Endodermal cell (in vitro differentiated cells): ENCODE results near the gene IRF2BP2. TPM values are rescaled to one million over a fixed set of nuclear protein-coding genes. Genes with fewer than 3 reads are reported as not detected.

ENCODE experiments used
- DNase-seq: peaks from one replicate; pipeline ENCODE4 v3.0.0-alpha.2; 2017
- H3K27ac ChIP-seq: 2 replicates; pipeline ENCODE4 v1.5.1; 2013; ENCODE audit warnings: mild to moderate bottlenecking, low read depth, low read length, moderate library complexity
- H3K27me3 ChIP-seq: 2 replicates; pipeline ENCODE4 v1.6.1; 2013; ENCODE audit warnings: mild to moderate bottlenecking, low read length, moderate library complexity; ENCODE audit not compliant: insufficient read depth, control insufficient read depth, poor library complexity, severe bottlenecking
- H3K36me3 ChIP-seq: 2 replicates; pipeline ENCODE4 v1.7.0; 2013; ENCODE audit warnings: mild to moderate bottlenecking, low read length, moderate library complexity; ENCODE audit not compliant: control insufficient read depth, insufficient read depth
- H3K4me1 ChIP-seq: one replicate; pipeline ENCODE4 v1.7.0; 2013; ENCODE audit warnings: low read length; ENCODE audit not compliant: control insufficient read depth, insufficient read depth
- H3K4me3 ChIP-seq: 2 replicates; pipeline ENCODE4 v1.5.1; 2013; ENCODE audit warnings: mild to moderate bottlenecking, low read length, moderate library complexity
- H3K9ac ChIP-seq: 2 replicates; pipeline ENCODE4 v1.6.1; 2013; ENCODE audit warnings: mild to moderate bottlenecking, low read length, moderate library complexity; ENCODE audit not compliant: poor library complexity, severe bottlenecking; ENCODE audit errors: extremely low read depth
- H3K9me3 ChIP-seq: 2 replicates; pipeline ENCODE4 v1.6.1; 2013; ENCODE audit warnings: mild to moderate bottlenecking, low read length, moderate library complexity; ENCODE audit not compliant: control insufficient read depth
- H3K27ac Mint-ChIP-seq: 2 replicates; pipeline ENCODE4 v1.8.0; 2020; ENCODE audit warnings: mixed read lengths
- H3K27me3 Mint-ChIP-seq: 2 replicates; pipeline ENCODE4 v1.8.0; 2021; ENCODE audit warnings: mild to moderate bottlenecking, mixed read lengths; ENCODE audit not compliant: insufficient read depth
- H3K36me3 Mint-ChIP-seq: 2 replicates; pipeline ENCODE4 v1.8.0; 2020; ENCODE audit warnings: low read depth, mixed read lengths
- H3K4me1 Mint-ChIP-seq: 2 replicates; pipeline ENCODE4 v1.8.0; 2020; ENCODE audit warnings: mixed read lengths
- H3K4me3 Mint-ChIP-seq: 2 replicates; pipeline ENCODE4 v1.8.0; 2020; ENCODE audit warnings: mild to moderate bottlenecking, moderate library complexity, mixed read lengths
- H3K9me3 Mint-ChIP-seq: 2 replicates; pipeline ENCODE4 v1.8.0; 2020; ENCODE audit warnings: mild to moderate bottlenecking, mixed read lengths
- WGBS, 2 experiments: methylation state at CpG; one replicate each; pipeline versions ENCODE4 v1.1.5 to v1.1.7; 2013; ENCODE audit warnings: missing lambda C conversion rate in 2 of 2, mixed read lengths in 1 of 2; ENCODE audit not compliant: insufficient coverage in 1 of 2, insufficient read length in 1 of 2; 5-methylcytosine and 5-hydroxymethylcytosine counted together
- total RNA-seq, 2 donors: library from RNA; stranded (reverse); fragmentation: NEBNext Ultra II Directional in 1 of 2; extraction: Animal tissue kit (Norgen Biotek cat#: 25700) in 1 of 2; gene quantifications; 2 replicates in 1 of 2; 3 replicates in 1 of 2; pipeline ENCODE4 v1.2.1, GENCODE V29; 2021
- TF ChIP-seq, protein P1 (sequence below): fragments of 200-600 bp; sonication (generic); conservative IDR thresholded peaks from 2 replicates; pipeline ENCODE4 v1.5.0; 2021; ENCODE audit warnings: antibody characterized with exemption, mild to moderate bottlenecking

Gene IRF2BP2
- total RNA-seq, 2 donors from 2014 or later, result 41.6 to 45.7 TPM

DNA sequence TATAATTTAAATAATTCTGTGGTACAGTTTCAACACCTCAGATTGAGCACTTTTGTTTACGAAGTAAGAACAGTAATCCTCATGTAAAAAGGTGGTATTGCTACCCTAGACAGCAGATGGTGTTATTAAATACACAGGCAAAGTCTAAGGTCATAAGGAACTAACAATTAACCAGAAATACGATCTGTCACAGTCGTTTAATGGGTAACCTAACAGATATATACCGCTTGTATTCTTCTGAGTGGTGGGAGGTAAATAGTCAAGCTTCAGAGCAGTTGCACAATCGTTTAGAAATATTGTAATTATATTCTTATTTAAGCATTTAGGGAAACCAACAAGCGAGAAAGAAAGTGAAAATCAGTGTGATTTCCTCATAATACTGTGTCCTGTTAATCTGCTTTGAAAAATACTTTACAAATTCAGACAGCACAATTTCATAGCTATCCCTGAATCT, 9.8 kb upstream of the IRF2BP2 start:
- H3K4me1 Mint-ChIP-seq, result peaks cover 27% of the 10 kb centered on the region
- 91% methylated on average over 6 of the region's 6 CpGs; no CpG with 5 or more reads in 1 of the 2 experiments for WGBS, 2 experiments
- H3K9ac ChIP-seq, result no peak overlapping the region
- no peaks in the 10 kb centered on the region for H3K9me3 ChIP-seq
- no peak overlapping the region for H3K4me3 ChIP-seq
- H3K36me3 Mint-ChIP-seq, result no peaks in the 10 kb centered on the region
- H3K9me3 Mint-ChIP-seq, result no peaks in the 10 kb centered on the region
- peak overlapping the region; percentile 19 for H3K27ac ChIP-seq
- TF ChIP-seq, protein P1, sequence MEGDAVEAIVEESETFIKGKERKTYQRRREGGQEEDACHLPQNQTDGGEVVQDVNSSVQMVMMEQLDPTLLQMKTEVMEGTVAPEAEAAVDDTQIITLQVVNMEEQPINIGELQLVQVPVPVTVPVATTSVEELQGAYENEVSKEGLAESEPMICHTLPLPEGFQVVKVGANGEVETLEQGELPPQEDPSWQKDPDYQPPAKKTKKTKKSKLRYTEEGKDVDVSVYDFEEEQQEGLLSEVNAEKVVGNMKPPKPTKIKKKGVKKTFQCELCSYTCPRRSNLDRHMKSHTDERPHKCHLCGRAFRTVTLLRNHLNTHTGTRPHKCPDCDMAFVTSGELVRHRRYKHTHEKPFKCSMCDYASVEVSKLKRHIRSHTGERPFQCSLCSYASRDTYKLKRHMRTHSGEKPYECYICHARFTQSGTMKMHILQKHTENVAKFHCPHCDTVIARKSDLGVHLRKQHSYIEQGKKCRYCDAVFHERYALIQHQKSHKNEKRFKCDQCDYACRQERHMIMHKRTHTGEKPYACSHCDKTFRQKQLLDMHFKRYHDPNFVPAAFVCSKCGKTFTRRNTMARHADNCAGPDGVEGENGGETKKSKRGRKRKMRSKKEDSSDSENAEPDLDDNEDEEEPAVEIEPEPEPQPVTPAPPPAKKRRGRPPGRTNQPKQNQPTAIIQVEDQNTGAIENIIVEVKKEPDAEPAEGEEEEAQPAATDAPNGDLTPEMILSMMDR, result no peak
- H3K4me1 ChIP-seq, result peaks cover 6% of the 10 kb centered on the region
- no peak overlapping the region for H3K4me3 Mint-ChIP-seq
- DNase-seq, result no peak
- no peaks in the 10 kb centered on the region for H3K36me3 ChIP-seq
- no peaks in the 10 kb centered on the region for H3K27me3 Mint-ChIP-seq
- no peaks in the 10 kb centered on the region for H3K27me3 ChIP-seq
- no peak overlapping the region for H3K27ac Mint-ChIP-seq

GRCh38 chr1:234619071-234619480, 9.1 kb upstream of the IRF2BP2 start:
- no peak for DNase-seq
- Histone ChIP-seq H3K36me3 (no peaks in the 10 kb centered on the region), H3K27ac (peak overlapping the region; percentile 61), H3K9ac (no peak overlapping the region), H3K9me3 (no peaks in the 10 kb centered on the region), H3K27me3 (no peaks in the 10 kb centered on the region), H3K4me1 (peaks cover 6% of the 10 kb centered on the region), H3K4me3 (no peak overlapping the region)
- no peak overlapping the region for H3K4me3 Mint-ChIP-seq
- H3K27me3 Mint-ChIP-seq, result no peaks in the 10 kb centered on the region
- 79 to 88% methylated on average over 2 to 3 of the region's 3 CpGs for WGBS, 2 experiments
- TF ChIP-seq, protein P1, result no peak
- no peaks in the 10 kb centered on the region for H3K9me3 Mint-ChIP-seq
- peak overlapping the region; percentile 86 for H3K27ac Mint-ChIP-seq
- no peaks in the 10 kb centered on the region for H3K36me3 Mint-ChIP-seq
- peaks cover 24% of the 10 kb centered on the region for H3K4me1 Mint-ChIP-seq

- TF ChIP-seq, protein P1, result no peak
- Mint-ChIP-seq H3K4me3 (no peak overlapping the region), H3K27me3 (no peaks in the 10 kb centered on the region), H3K36me3 (no peaks in the 10 kb centered on the region), H3K27ac (peak overlapping the region; percentile 86), H3K9me3 (no peaks in the 10 kb centered on the region), H3K4me1 (peaks cover 25% of the 10 kb centered on the region)
- H3K9me3 ChIP-seq, result no peaks in the 10 kb centered on the region
- H3K27ac ChIP-seq, result peak overlapping the region; percentile 61
- no peaks in the 10 kb centered on the region for H3K36me3 ChIP-seq
- peaks cover 6% of the 10 kb centered on the region for H3K4me1 ChIP-seq
- 76 to 91% methylated on average over 5 of the region's 5 CpGs for WGBS, 2 experiments
- no peak overlapping the region for H3K9ac ChIP-seq
- no peaks in the 10 kb centered on the region for H3K27me3 ChIP-seq
- DNase-seq, result no peak
- no peak overlapping the region for H3K4me3 ChIP-seq
Measured at GRCh38 chr1:234618737-234619049, 8.7 kb upstream of the IRF2BP2 start.
